T-helper 1 cell treated with Interleukin-12 subunit alpha and Interleukin-12 subunit beta and Interleukin-4 antibody, amounts not matched to agents 30 ng/mL and 1 ng/mL, for 36 hours (primary cell): ENCODE measurements around the gene LRP8. TPM values are rescaled to one million over a fixed set of nuclear protein-coding genes. Genes with fewer than 3 reads are reported as not detected.
"Not testable (repeated sequence)": the region's sequence is repeated elsewhere in the genome, so short reads cannot be mapped to it uniquely, and the experiment has no call there.

ENCODE experiments used
- intact Hi-C: fragments of 100-400 bp; cut with micrococcal nuclease; formaldehyde crosslinking; loops from one replicate; pipeline ENCODE4 v1.15.1; 2024
- total RNA-seq: library from RNA; stranded (reverse); gene quantifications from 2 replicates; pipeline ENCODE4 v1.2.3, GENCODE V29; 2022

LRP8 gene
- total RNA-seq, 1 donor from 2014 or later = 71.7 TPM

DNA sequence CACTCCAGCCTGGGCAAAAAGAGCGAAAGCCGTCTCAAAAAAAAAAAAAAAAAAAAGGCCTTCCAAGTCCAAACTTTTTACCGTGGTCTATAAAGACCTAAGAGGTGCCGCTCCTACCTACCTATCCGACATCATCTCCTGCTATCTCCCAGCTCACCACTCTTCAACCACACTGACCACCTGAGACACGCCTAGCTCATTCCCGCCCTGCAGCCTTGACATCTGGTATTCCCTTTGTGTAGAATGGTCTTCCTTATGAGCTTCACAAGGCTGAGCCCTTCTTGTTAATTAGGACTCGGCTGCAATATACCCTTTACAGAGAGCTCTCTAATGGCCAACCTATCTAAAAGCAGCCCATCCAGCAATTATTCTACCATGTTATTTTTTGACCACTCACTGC lies 90.2 kb downstream of the LRP8 start:
- intact Hi-C loops = loop anchor here (1.0 to 5.0 kb wide), 13 partner anchors 17 to 1477 kb away; partner anchors contain the start of genes CC2D1B, CPT2, CZIB and ECHDC2

DNA sequence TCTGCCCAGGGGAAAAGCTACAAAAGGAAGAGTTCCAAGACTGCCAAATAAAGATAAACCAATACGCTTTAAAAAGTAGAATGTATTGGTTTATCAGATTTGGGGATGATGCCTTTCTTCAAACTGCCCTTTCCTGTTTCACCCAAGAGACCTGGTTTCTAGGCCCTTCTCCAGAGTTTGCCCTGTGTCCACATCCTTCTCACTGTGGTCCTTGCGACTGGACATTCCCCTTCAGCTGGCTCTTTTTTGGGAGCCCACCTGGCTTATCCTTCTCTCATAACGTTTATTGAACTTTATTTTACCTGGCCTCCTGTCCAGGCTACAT lies 106.9 kb downstream of the LRP8 start:
- intact Hi-C loops = loop anchor here (1.0 to 5.0 kb wide), 12 partner anchors 17 to 1666 kb away; partner anchors contain the start of genes BTF3L4, CPT2, DHCR24 and IFT25

DNA sequence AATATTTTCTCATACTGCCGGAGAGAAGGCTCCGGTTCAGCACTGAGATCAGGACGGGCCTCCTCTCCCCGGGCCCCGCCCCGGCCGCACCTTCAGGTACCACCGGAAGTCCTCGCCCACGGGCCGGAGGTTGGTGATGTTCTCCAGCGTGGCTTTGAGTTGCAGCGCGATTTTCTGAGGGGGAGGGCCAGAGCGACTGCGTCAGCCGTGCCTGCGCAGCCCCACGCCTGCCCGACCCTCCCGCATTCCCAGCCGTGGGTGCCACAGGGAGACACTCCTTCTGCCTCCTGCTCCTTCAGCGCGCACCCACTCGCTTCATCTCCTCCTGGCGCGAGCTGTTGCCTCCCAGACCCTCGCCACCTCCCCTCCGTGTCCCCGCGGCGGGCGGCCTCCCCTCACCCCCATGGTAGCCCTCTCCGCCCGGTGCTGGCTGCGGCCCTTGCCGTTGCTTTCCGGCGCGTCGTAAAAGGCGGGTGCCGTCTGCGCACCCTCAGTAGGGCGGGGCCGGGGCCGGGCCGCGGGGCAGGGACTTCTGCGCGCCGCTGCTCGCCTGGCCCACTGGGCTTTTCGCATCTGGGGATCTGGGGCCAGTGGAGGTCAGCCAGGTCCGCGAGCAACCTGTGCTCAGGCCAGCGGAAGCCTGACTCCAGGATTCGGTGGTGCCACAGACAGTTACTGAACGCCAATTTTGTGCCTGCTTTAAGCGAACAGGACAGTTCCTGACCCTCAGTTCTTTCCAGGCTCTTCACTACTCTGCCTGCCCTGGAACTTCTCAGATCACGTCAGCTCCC lies 107.5 kb downstream of the LRP8 start, which contains the start of gene CZIB:
TSS of gene CZIB (minus strand) at position 464 of the 791 bp plus-strand sequence. CDS start at position 405, 59 bp downstream.
- intact Hi-C loops = loop anchor here (1.0 to 5.0 kb wide), 12 partner anchors 18 to 1666 kb away; partner anchors contain the start of genes BTF3L4, CPT2, DHCR24 and IFT25

GRCh38 chr1:53219711-53220110 lies 108.2 kb downstream of the LRP8 start:
- intact Hi-C loops = loop anchor here (1.0 to 5.0 kb wide), 12 partner anchors 19 to 1667 kb away; partner anchors contain the start of genes BTF3L4, CPT2, DHCR24 and IFT25

DNA sequence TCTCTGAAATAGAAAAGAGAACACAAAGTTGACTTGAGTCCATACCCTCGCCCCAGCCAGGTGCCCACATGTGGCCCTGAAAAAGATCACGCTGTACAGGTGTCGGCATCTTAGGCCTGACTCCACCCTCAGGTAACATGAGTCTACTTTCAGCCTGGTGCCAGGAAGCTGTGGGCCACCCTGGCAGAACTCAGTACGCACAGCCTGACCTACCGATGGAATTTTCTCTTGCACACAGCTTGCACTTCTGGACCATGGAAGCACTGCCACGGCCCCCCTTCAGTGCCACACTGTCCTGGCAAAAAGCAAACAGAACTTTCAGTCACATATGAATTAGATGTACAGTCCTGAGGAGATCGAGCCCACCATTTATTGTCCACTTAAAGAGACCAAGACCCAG lies 109.7 kb downstream of the LRP8 start:
- intact Hi-C loops = no loop called here

- intact Hi-C loops = no loop called here
Measured at GRCh38 chr1:53214376-53214940, 113.4 kb downstream of the LRP8 start.

DNA sequence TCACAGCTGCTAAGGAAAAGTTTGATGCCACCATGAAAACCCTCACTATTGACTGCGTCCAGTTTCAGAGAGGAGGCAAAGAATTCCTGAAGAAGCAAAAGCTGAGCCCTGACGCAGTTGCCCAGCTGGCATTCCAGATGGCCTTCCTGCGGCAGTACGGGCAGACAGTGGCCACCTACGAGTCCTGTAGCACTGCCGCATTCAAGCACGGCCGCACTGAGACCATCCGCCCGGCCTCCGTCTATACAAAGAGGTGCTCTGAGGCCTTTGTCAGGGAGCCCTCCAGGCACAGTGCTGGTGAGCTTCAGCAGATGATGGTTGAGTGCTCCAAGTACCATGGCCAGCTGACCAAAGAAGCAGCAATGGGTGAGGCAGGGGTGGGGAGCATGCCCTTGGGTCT lies 116.9 kb downstream of the LRP8 start:
- intact Hi-C loops = no loop called here

DNA sequence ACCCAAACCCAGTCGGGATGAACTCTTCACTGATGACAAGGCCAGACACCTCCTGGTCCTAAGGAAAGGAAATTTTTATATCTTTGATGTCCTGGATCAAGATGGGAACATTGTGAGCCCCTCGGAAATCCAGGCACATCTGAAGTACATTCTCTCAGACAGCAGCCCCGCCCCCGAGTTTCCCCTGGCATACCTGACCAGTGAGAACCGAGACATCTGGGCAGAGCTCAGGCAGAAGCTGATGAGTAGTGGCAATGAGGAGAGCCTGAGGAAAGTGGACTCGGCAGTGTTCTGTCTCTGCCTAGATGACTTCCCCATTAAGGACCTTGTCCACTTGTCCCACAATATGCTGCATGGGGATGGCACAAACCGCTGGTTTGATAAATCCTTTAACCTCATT lies 117.5 kb downstream of the LRP8 start:
- intact Hi-C loops = no loop called here

DNA sequence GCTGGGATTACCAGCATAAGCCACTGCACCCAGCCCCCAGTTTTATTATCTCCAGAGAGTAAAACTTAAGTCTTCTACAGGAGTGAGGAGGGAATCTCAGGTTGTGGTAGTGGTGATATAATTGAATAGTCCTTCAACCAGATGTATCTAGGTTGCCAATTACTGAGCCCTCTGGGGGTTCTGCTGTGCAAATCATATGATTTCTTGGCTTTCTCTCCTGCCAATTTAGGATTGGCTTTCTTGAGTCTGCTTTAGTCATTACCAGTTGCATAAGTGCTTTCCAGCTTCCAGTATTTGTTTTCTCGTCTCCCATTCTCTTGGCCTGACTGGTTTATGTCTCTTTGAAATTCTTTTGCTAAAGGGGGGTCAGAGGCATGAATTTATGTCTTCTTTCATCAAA lies 120.1 kb downstream of the LRP8 start:
- intact Hi-C loops = no loop called here

DNA sequence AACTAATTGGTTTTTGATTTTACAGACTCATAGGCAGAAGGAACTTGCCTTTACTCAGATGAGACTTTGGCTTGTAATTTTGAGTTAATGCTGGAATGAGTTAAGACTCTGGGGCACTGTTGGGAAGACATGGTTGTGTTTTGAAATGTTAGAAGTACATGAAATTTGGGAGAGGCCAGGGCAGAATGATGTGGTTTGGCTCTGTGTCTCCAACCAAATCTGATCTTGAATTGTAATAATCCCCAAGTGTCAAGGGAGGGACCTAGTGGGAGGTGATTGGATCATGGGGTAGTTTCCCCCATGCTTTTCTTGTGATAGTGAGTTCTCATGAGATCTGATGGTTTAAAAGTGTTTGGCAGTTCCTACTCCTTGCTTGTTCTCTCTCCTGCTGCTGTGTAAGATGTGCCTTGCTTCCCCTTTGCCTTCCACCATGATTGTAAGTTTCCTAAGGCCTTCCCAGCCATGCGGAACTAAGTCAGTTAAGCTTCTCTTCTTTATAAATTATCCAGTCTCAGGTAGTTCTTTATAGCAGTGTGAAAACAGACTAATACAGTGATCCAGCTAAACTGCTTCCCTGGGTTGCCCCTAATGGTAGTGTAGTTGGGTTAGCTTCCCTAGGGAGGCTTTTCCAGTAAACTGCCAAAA lies 121.0 kb downstream of the LRP8 start:
- intact Hi-C loops = no loop called here

GRCh38 chr1:53206083-53206685 lies 121.7 kb downstream of the LRP8 start:
- intact Hi-C loops = not testable (repeated sequence)

GRCh38 chr1:53205496-53205895 lies 122.4 kb downstream of the LRP8 start:
- intact Hi-C loops = not testable (repeated sequence)

DNA sequence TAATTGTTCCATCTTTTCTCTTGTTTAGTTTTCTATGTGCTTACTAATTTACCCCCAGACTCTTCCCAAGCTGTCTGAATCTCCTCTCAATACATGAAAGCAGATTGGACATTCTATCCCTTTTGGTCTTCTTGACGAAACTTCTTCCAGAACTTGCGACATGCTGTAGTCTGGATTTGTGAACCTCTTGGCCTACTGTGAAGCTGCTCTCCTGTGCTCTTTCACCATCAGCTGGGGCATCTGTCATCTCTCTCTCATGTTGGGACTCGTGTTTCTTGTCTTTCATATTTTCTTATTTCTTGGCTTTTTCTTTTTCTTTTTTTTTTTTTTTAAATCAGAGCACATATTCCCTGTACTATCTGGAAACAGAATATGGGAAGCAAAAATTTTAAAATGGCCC lies 124.4 kb downstream of the LRP8 start:
- intact Hi-C loops = no loop called here

DNA sequence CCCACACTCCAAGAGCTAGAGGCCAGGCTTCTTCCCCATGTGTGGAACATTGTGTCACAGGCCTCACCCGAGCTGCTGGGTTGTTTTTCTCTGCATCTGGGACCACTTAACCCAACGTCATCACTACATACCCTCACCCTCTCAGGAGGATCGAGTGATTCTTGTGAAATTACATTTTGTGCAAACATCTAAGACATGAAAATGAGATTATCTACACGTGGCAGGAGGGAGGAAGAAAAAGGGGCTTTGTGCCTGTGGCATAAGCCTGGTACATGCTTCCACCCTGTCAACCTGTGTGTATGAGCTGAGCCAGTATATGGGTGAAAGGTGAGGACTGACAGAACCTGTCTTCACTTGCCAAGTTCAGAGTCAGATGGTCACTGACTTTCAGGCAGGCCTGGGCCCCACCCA lies 129.6 kb downstream of the LRP8 start:
- intact Hi-C loops = loop anchor here (5.0 kb wide), 7 partner anchors 796 to 1824 kb away; partner anchors contain the start of genes CC2D1B, EPS15, KTI12 and ORC1

DNA sequence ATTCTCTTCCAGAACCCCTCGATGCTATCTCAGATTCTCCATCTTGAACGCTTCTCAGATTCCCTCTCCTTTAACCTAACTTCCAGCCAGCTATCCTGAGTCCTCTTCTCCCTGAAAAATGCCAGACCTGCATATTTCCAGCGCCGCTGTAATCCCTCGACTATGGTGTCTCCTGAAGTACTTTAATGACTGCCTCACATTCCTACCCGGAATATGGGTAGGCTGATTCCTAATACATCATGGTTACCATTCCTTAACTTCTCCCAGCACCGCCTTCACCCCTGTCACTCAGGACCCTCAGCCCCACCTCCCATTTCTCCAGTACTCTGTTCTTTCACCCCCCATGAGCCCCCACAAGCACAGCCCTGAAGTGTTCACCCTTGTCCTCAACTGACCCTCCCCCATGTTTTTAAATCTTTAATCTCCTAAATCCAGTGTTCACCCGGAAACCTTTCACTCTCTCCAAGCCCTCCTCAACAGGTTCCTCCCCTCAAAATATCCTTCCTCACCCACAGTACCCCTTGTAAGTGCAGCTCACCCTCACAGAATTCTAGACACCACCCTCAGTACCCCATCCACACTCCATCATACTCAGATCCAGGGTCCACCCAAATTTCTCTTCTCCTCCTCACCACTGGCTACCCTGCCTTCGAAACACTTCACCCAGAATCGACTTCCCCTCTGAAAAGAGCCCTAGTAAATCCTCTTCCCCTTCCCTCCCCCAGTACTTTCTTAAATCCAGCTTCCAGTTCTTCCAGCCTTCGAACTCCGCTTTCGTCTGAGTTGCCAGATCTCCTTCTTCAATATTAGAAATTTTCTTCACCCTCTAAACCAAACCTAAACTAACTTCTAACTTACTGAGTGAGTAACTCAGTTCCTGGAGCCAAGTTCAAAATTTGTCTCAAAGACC lies 130.3 kb downstream of the LRP8 start:
- intact Hi-C loops = loop anchor here (2.0 to 5.0 kb wide), 10 partner anchors 645 to 1825 kb away; partner anchors contain the start of genes CC2D1B, EPS15, KTI12 and NRDC

DNA sequence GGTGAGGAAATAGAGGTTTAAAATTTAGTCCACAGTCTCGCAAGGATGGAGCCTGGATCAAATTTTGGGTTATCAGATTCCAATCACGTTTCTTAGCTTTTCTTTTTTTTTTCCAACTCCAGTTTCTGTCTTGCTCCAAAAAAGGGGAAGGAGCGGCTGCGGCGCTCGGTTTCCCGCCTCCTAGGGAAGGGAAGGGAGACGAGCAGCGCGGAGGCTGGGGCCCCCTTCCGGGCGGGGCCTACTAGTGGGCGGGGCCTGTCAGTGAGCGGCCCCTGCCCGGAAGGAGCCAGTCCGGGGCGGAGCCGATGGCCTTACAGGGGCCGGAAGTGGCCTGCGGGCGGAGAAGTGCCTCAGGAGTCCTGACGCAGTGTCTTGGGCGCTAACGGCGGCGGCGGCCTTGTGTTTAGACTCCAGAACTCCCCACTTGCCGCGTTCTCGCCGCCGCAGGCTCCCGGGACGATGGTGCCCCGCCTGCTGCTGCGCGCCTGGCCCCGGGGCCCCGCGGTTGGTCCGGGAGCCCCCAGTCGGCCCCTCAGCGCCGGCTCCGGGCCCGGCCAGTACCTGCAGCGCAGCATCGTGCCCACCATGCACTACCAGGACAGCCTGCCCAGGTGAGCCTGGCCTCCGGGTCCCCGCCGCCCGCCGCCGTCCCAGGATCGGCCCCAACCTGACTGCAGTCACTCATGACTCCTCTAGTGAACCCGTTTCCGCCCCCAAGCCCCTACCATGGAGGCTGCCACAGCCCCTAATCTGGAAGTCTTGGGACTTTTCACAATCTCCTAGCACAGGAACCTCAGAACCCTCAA lies 131.2 kb downstream of the LRP8 start, which contains the start of gene CPT2:
TSS of gene CPT2 (plus strand) at position 340 of the 806 bp plus-strand sequence. CDS start at position 460, 120 bp downstream.
- intact Hi-C loops = loop anchor here (1.0 to 5.0 kb wide), 19 partner anchors 14 to 1826 kb away; partner anchors contain the start of genes CC2D1B, CZIB, ECHDC2 and EPS15

DNA sequence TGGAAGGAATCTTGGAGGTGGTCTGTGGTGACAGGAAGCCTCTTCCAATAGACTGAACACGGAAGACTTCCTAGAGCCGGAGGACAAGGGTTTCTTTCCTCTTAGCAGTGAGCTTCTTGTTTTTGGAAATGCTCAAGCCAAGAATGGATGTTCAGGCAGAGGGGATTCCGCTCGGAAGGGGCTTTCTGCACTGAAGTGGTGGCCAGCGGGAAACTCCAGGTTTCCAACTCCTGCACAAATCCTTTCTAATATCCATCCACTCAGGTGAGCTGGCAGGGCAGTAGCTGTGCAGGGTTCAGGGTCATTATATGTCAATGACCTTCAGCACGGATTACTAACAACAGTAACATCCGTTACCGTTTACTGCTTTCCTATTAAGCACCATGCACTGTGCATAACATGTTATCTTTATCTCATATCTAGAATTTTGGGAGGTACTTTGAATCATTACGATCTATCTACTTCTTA lies 131.8 kb downstream of the LRP8 start:
- intact Hi-C loops = loop anchor here (1.0 to 5.0 kb wide), 19 partner anchors 14 to 1826 kb away; partner anchors contain the start of genes CC2D1B, CZIB, ECHDC2 and EPS15

GRCh38 chr1:53195246-53196016 lies 132.4 kb downstream of the LRP8 start:
- intact Hi-C loops = loop anchor here (1.0 to 5.0 kb wide), 19 partner anchors 13 to 1827 kb away; partner anchors contain the start of genes CC2D1B, CZIB, ECHDC2 and EPS15
